Urinary bladder (tissue), 4 donors: ENCODE measurements around the gene NUBPL. TPM values are rescaled to one million over a fixed set of nuclear protein-coding genes. Genes with fewer than 3 reads are reported as not detected.
A peak's percentile ranks its signal among the peaks of the same experiment; 100 is the strongest.
"Not testable (repeated sequence)": the region's sequence is repeated elsewhere in the genome, so short reads cannot be mapped to it uniquely, and the experiment has no call there.

ENCODE experiments used
- DNase-seq: peaks from one replicate; pipeline ENCODE4 v3.0.0-alpha.2; 2015; ENCODE audit errors: extremely low spot score
- H3K27ac ChIP-seq: one replicate; pipeline ENCODE4 v1.5.1; 2013; ENCODE audit warnings: low read depth, mild to moderate bottlenecking, moderate library complexity
- H3K36me3 ChIP-seq: one replicate; pipeline ENCODE4 v1.6.1; 2013; ENCODE audit warnings: mild to moderate bottlenecking, moderate library complexity; ENCODE audit not compliant: insufficient read depth
- H3K4me1 ChIP-seq: one replicate; pipeline ENCODE4 v1.6.1; 2013; ENCODE audit warnings: mild to moderate bottlenecking, moderate library complexity; ENCODE audit not compliant: insufficient read depth
- H3K4me3 ChIP-seq: one replicate; pipeline ENCODE4 v1.5.1; 2013; ENCODE audit warnings: low read depth, low read length
- WGBS: extraction: QIAGEN DNeasy Blood & Tissue Kit; methylation state at CpG from one replicate; pipeline ENCODE4 v1.1.7; 2013; 5-methylcytosine and 5-hydroxymethylcytosine counted together
- polyA plus RNA-seq: library from polyadenylated mRNA; stranded (reverse); fragments of 200-250 nt; gene quantifications from one replicate; pipeline ENCODE4 v1.2.3, GENCODE V29; 2013
- total RNA-seq: library from RNA; depleted of rRNA; stranded (reverse); fragments of >200 nt; gene quantifications from one replicate; pipeline ENCODE4 v1.2.3, GENCODE V29; 2014
- donor health status: healthy with polysubstance abuse.
- donor health status: healthy.

Gene NUBPL
- total and polyA plus RNA-seq, 2 donors, result 7.2 to 24.6 TPM

DNA sequence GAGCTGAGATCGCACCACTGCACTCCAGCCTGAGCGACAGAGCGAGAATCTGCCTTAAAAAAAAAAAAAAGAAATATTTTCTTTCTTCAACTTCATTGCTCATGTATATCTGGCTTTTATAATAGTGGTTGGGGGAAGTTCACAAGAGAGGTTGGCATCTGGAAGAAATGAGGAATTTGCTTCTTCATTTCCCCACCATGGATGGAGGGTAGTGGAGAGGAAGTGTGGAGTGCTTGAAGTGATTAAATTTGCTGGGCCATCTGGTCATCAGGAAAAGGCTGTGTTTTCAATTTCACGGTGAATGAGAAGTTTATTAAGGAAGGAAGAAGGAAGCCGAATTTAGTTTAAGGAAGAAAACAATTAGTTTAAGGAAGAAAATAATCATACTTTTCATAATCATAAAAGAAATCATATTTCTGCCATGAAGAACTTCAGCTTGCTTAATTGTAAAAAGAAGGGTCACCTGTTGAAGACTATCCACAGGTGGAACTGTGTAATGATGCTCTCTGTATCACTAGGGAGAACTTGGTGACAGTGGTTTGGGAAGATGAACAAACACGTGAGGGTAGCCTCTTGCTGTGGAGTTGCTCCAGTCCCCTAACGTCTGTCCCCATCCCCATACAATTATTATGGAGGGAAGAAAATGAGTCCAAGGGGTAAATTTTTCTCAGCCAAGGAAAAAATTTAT is 318.6 kb downstream of the NUBPL start:
- 85% methylated on average over 7 of the region's 7 CpGs for WGBS
- DNase-seq, result no peak
- no peaks in the 10 kb centered on the region for H3K36me3 ChIP-seq
- H3K4me1 ChIP-seq, result no peaks in the 10 kb centered on the region
- no peak overlapping the region for H3K27ac ChIP-seq
- no peak overlapping the region for H3K4me3 ChIP-seq

DNA sequence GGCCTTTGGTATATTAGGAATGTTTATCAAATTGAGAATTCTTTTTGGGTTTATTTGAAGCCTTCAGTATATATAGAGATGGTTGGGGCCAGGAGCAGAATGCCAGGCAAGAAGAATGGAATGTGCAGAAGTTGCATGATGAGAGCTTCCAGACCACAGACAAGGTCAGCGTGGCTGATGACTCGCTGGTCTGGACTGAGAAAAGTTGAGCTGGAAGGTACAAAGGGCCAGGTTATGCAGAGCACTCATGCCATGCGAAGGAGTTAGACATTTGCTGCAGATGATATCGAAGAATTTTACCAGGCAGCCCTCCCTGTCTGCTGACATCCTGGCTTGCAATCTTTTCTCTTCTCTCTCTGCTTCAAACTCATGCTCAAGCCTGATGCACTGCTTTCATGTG is 319.7 kb downstream of the NUBPL start:
- Histone ChIP-seq H3K4me3 (no peak overlapping the region), H3K36me3 (no peaks in the 10 kb centered on the region), H3K27ac (no peak overlapping the region), H3K4me1 (no peaks in the 10 kb centered on the region)
- 62% methylated on average over 4 of the region's 4 CpGs for WGBS
- DNase-seq, result no peak

DNA sequence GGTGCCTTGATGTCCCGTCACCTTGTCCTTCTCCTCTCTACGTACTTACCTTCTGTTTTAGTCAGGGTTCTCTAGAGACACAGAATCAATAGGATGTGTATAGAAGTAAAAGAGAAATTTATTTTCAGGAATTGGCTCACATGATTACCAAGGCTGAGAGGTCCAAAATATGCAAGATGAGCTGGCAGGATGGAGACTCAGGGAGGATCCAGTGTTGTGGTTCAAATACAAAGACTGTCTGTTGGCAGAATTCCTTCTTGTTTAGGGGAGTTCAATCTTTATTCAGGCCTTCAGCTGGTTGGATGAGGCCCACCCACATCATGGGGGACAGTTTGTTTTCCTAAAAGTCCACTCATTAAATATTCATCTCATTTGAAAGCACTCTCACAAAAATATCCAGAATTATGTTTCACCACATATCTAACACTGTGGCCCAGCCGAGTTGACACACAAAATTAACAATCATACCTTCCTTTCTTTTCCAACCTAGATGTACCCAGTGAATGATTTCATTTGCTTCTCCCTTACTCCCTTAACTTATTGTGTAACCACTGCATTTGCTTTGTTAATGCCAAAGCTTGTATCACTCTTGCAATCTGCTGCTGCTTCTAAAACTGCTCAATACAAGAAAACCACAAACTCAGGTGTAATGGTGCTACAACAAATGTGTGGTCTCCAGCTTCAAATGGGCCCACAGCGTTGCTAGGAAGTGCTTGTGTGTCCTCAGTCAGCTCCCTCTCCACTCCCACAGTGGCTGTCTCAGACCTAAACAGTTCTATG is 320.5 kb downstream of the NUBPL start:
- Histone ChIP-seq H3K27ac (no peak overlapping the region), H3K4me3 (no peak overlapping the region), H3K4me1 (no peaks in the 10 kb centered on the region), H3K36me3 (no peaks in the 10 kb centered on the region)
- WGBS, result 94% methylated on average over 4 of the region's 4 CpGs
- no peak for DNase-seq

GRCh38 chr14:31884238-31884637 is 323.0 kb downstream of the NUBPL start:
- H3K36me3 ChIP-seq, result no peaks in the 10 kb centered on the region
- 83% methylated on average over 2 of the region's 2 CpGs for WGBS
- H3K4me1 ChIP-seq, result no peaks in the 10 kb centered on the region
- H3K27ac ChIP-seq, result no peak overlapping the region
- no peak for DNase-seq
- H3K4me3 ChIP-seq, result no peak overlapping the region

DNA sequence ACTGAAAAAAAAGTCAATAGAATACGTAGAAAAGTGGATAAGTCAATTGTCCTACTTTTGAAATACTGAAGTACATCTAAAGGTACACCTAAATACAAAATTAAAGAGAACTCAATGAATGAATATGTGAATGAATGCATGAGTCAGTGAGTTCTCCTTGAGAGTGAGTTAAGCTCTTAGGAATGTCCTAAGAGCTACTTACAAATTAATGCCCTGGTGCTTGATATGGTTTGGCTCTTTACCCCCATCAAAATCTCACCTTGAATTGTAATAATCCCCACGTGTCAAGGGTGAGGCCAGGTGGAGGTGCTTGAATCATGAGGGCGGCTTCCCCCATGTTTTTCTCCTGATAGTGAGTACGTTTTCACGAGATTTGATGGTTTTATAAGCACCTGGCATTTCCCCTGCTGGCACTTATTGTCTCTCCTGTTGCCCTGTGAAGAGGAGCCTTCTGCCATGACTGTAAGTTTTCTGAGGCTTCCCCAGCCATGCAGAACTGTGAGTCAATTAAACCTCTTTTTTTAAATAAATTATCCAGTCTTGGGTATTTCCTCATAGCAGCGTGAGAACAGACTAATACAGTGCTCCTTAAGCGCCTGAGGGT is 323.7 kb downstream of the NUBPL start:
- Histone ChIP-seq H3K27ac (no peak overlapping the region), H3K4me3 (no peak overlapping the region), H3K36me3 (no peaks in the 10 kb centered on the region), H3K4me1 (no peaks in the 10 kb centered on the region)
- WGBS, result 89% methylated on average over 7 of the region's 7 CpGs
- DNase-seq, result no peak

- no peaks in the 10 kb centered on the region for H3K4me1 ChIP-seq
- H3K36me3 ChIP-seq, result no peaks in the 10 kb centered on the region
- WGBS, result 80% methylated on average over 3 of the region's 3 CpGs
- H3K4me3 ChIP-seq, result no peak overlapping the region
- no peak for DNase-seq
- H3K27ac ChIP-seq, result no peak overlapping the region
Measured at GRCh38 chr14:31886156-31886835, 325.1 kb downstream of the NUBPL start.

DNA sequence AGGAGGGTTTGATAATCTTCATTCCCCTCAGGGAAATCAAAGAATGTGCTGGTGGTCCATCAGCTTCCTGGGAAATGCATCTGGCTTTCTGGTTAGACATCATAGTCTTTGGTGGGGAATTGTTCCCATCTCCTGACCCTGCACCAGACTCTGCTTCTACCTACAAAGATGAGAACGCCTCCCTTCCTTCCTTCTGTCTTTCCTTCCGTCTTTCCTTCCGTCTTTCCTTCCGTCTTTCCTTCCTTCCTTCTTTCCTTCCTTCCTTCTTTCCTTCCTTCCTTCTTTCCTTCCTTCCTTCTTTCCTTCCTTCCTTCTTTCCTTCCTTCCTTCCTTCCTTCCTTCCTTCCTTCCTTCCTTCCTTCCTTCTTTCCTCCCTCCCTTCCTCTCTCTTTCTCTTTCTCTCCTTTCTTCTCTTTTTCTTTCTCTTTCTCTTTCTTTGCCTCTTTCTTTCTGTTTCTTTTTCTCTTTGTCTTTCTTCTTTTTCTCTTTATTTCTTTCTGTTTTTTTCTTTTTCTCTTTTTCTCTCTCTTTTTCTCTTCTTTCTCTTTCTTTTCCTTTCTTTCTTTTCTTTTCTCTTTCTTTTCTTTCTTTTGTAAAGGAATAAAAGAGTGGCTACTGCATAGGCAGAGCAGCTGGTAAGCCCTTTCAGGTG is 326.9 kb downstream of the NUBPL start:
- WGBS, result 87% methylated on average over 4 of the region's 4 CpGs
- Histone ChIP-seq H3K36me3 (no peaks in the 10 kb centered on the region), H3K27ac (no peak overlapping the region), H3K4me3 (no peak overlapping the region), H3K4me1 (no peaks in the 10 kb centered on the region)
- no peak for DNase-seq

GRCh38 chr14:31889297-31889696 is 328.1 kb downstream of the NUBPL start:
- 79% methylated on average over 2 of the region's 2 CpGs for WGBS
- no peaks in the 10 kb centered on the region for H3K36me3 ChIP-seq
- H3K4me1 ChIP-seq, result no peaks in the 10 kb centered on the region
- no peak for DNase-seq
- H3K27ac ChIP-seq, result no peak overlapping the region
- H3K4me3 ChIP-seq, result no peak overlapping the region

GRCh38 chr14:31890202-31890601 is 329.0 kb downstream of the NUBPL start:
- not testable (repeated sequence) for DNase-seq, H3K36me3 ChIP-seq, H3K27ac ChIP-seq, H3K4me3 ChIP-seq, H3K4me1 ChIP-seq
- WGBS, result 95% methylated on average over 4 of the region's 4 CpGs

DNA sequence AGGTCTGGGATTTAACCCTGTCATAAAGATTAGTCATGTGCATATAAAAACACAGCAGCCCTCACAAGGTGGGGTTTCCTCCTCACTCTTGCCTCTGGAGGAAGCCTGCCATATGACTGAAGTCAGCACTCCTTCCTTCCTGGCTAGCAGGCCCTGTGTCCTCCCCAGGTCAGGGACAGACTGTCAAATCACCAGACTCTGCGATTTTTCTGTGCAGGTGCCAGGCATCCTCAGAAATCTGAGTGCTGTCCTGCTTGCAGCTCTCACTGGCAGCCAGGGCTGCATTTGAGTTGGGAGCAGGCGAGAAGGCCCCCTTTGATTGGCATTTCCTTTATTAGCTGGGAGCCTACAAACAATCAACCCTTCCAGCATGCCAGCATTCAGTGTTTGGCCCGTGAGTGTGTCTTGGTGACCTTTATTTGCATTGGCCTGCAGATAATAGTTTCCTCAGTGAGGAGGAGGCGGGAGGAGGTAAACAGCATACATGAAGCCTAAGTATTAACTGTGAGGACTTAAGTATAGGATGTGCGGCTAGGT is 332.1 kb downstream of the NUBPL start:
- Histone ChIP-seq H3K27ac (no peak overlapping the region), H3K36me3 (no peaks in the 10 kb centered on the region), H3K4me3 (no peak overlapping the region), H3K4me1 (no peaks in the 10 kb centered on the region)
- 77% methylated on average over 5 of the region's 5 CpGs for WGBS
- DNase-seq, result no peak

DNA sequence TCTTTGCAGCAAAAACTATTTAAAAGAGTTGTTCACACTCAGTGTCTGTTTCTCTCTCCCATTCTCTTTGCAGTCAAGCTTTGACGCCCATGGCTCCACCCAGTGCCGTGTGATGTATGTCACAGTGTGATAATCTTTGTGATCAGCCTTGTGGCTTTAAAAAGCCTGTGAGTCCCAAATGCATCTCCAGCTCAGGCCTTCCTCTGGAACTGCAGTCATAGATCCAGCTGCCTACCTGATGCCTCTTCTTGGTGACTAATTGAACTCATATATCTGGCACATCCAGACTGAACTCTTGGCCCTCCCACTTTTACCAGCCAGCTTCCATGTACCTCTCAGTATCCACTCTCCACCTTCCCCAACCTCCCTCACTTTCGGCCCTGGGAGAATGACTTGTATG is 333.1 kb downstream of the NUBPL start:
- Histone ChIP-seq H3K4me3 (no peak overlapping the region), H3K4me1 (no peaks in the 10 kb centered on the region), H3K36me3 (no peaks in the 10 kb centered on the region), H3K27ac (no peak overlapping the region)
- DNase-seq, result no peak
- WGBS, result 81% methylated on average over 3 of the region's 3 CpGs

GRCh38 chr14:31895206-31895605 is 334.0 kb downstream of the NUBPL start:
- no peaks in the 10 kb centered on the region for H3K4me1 ChIP-seq
- 71% methylated on average over 2 of the region's 2 CpGs for WGBS
- DNase-seq, result peak; percentile 13
- no peak overlapping the region for H3K4me3 ChIP-seq
- H3K36me3 ChIP-seq, result no peaks in the 10 kb centered on the region
- H3K27ac ChIP-seq, result no peak overlapping the region

DNA sequence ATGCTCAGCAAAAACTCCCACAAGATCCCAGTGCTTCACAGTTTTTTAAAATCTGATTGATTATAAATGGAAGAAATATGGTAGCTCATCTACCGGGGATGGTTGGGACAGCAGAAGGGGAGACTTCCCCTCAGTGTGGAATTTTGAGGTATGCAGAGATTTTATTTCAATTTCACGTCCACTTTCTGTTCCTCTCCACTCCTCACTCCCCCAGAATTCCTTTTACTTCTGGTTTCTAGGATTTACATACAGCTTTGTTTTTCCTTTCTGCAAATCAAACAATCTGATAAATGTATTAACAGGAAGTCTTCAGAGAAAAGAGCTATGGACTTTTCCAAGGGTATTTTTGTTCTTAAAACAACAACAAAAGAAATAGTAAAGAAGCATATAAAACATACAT is 334.4 kb downstream of the NUBPL start:
- WGBS, result 66% methylated on average over 2 of the region's 2 CpGs
- H3K4me1 ChIP-seq, result no peaks in the 10 kb centered on the region
- H3K27ac ChIP-seq, result no peak overlapping the region
- H3K4me3 ChIP-seq, result no peak overlapping the region
- DNase-seq, result no peak
- no peaks in the 10 kb centered on the region for H3K36me3 ChIP-seq
